ENCODE results near the gene MED22.

MED22 gene

DNA sequence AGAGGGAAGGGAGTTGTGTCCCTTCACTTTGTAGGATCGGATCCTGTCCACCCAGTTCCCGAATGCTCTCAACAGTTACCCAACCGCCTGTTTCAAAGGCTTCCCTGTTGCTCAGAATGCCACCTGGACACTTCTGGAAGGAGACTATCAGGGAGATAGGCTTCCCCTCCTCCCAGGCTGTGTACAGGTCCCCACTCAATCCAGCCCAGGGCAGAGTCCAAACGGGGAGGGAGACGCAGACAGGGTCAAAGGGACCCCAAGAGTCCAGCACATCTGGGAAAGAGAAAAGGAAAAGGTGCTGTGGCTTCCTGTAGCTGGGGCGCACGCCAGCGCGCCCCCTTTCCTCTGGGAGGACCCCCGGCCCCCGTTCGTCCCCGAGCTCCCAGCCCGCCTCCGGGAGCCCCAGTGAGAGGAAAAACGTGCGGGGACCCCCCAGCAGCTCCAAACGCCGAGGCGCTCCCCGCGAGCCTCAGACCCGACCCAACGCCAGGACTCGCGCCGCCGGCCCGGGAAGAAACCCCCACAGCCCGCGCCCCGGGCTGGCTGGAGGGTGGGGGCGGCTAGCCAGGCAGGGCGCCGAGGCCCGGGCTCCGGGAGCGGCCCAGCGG lies 27.3 kb upstream of the MED22 start:
- Histone ChIP-seq H3K4me1 (ENCODE audit: control insufficient read depth, insufficient read depth, low read length) (peaks cover 5% of the 10 kb centered on the region), H3K36me3 (ENCODE audit: control insufficient read depth in 2 of 2, insufficient read depth in 1 of 2, low read length in 2 of 2) (peaks cover 7 to 32% of the 10 kb centered on the region in 2 experiments; a peak in 2 of 3 replicates), H3K27ac (ENCODE audit: extremely low read depth, low read depth, low read length) (peak overlapping the region; percentile 93), H3K4me3 (ENCODE audit: low read depth, low read length) (peak overlapping the region; percentile 57), H3K9me3 (ENCODE audit: control insufficient read depth, insufficient read depth, low read depth, low read length) (no peaks in the 10 kb centered on the region)
- ChIA-PET POLR2A (interaction anchor here (0.9 to 3.9 kb wide), 8 partner anchors 10 to 110 kb away, joined by 3 to 18 read pairs (median 4); partner anchors contain the start of genes MED22, RPL7A, SURF1 and SURF2), CTCF (interaction anchor here (0.6 to 2.4 kb wide), 7 partner anchors 12 to 1361 kb away, joined by 3 to 7 read pairs (median 3); no protein-coding TSS in a partner anchor)
- no peak for TF ChIP-seq ZNF146 (tag by site-specific recombination; IDR thresholded peaks at IDR 0.05)
- peak; percentile 88 for TF ChIP-seq SCRT2 (tag by site-specific recombination; IDR thresholded peaks at IDR 0.05)
- no peak for TF ChIP-seq ZNF518A (tag by site-specific recombination; conservative IDR thresholded peaks at IDR 0.05; ENCODE audit: low read depth)
- no peak for TF ChIP-seq ZNF501 (tag by site-specific recombination; IDR thresholded peaks at IDR 0.05)
- TF ChIP-seq ZNF202 (tag by site-specific recombination; IDR thresholded peaks at IDR 0.05; ENCODE audit: borderline replicate concordance) = no peak
- TF ChIP-seq ZNF169 (tag by site-specific recombination; IDR thresholded peaks at IDR 0.05) = no peak
- TF ChIP-seq ZFP41 (tag by site-specific recombination; IDR thresholded peaks at IDR 0.05; ENCODE audit: borderline replicate concordance) = no peak
- TF ChIP-seq, protein P1, sequence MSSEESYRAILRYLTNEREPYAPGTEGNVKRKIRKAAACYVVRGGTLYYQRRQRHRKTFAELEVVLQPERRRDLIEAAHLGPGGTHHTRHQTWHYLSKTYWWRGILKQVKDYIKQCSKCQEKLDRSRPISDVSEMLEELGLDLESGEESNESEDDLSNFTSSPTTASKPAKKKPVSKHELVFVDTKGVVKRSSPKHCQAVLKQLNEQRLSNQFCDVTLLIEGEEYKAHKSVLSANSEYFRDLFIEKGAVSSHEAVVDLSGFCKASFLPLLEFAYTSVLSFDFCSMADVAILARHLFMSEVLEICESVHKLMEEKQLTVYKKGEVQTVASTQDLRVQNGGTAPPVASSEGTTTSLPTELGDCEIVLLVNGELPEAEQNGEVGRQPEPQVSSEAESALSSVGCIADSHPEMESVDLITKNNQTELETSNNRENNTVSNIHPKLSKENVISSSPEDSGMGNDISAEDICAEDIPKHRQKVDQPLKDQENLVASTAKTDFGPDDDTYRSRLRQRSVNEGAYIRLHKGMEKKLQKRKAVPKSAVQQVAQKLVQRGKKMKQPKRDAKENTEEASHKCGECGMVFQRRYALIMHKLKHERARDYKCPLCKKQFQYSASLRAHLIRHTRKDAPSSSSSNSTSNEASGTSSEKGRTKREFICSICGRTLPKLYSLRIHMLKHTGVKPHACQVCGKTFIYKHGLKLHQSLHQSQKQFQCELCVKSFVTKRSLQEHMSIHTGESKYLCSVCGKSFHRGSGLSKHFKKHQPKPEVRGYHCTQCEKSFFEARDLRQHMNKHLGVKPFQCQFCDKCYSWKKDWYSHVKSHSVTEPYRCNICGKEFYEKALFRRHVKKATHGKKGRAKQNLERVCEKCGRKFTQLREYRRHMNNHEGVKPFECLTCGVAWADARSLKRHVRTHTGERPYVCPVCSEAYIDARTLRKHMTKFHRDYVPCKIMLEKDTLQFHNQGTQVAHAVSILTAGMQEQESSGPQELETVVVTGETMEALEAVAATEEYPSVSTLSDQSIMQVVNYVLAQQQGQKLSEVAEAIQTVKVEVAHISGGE (tag by site-specific recombination; conservative IDR thresholded peaks at IDR 0.05; ENCODE audit: low read depth) = peak; percentile 23; the same call in 1 of the 2 replicates
- no peak for TF ChIP-seq GLIS1 (tag by site-specific recombination; IDR thresholded peaks at IDR 0.05)
- TF ChIP-seq KLF17 (tag by site-specific recombination; IDR thresholded peaks at IDR 0.05) = no peak
- TF ChIP-seq, protein P2, sequence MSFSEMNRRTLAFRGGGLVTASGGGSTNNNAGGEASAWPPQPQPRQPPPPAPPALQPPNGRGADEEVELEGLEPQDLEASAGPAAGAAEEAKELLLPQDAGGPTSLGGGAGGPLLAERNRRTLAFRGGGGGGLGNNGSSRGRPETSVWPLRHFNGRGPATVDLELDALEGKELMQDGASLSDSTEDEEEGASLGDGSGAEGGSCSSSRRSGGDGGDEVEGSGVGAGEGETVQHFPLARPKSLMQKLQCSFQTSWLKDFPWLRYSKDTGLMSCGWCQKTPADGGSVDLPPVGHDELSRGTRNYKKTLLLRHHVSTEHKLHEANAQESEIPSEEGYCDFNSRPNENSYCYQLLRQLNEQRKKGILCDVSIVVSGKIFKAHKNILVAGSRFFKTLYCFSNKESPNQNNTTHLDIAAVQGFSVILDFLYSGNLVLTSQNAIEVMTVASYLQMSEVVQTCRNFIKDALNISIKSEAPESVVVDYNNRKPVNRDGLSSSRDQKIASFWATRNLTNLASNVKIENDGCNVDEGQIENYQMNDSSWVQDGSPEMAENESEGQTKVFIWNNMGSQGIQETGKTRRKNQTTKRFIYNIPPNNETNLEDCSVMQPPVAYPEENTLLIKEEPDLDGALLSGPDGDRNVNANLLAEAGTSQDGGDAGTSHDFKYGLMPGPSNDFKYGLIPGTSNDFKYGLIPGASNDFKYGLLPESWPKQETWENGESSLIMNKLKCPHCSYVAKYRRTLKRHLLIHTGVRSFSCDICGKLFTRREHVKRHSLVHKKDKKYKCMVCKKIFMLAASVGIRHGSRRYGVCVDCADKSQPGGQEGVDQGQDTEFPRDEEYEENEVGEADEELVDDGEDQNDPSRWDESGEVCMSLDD (tag by site-specific recombination; IDR thresholded peaks at IDR 0.05) = peak; percentile 59; the same call in 1 of the 2 replicates
- TF ChIP-seq PATZ1 (tag by site-specific recombination; IDR thresholded peaks at IDR 0.05) = peak; percentile 69
- TF ChIP-seq ZNF621 (tag by site-specific recombination; IDR thresholded peaks at IDR 0.05) = no peak
- TF ChIP-seq, protein P3, sequence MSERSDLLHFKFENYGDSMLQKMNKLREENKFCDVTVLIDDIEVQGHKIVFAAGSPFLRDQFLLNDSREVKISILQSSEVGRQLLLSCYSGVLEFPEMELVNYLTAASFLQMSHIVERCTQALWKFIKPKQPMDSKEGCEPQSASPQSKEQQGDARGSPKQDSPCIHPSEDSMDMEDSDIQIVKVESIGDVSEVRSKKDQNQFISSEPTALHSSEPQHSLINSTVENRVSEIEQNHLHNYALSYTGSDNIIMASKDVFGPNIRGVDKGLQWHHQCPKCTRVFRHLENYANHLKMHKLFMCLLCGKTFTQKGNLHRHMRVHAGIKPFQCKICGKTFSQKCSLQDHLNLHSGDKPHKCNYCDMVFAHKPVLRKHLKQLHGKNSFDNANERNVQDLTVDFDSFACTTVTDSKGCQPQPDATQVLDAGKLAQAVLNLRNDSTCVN (tag by site-specific recombination; optimal IDR thresholded peaks at IDR 0.05) = peak; percentile 41
- no peak for TF ChIP-seq ZNF792 (tag by site-specific recombination; IDR thresholded peaks at IDR 0.05)
- no peak for TF ChIP-seq ZNF670 (tag by site-specific recombination; IDR thresholded peaks at IDR 0.05; ENCODE audit: low read depth)
- TF ChIP-seq ZNF596 (tag by site-specific recombination; IDR thresholded peaks at IDR 0.05) = no peak
- TF ChIP-seq, protein P4, sequence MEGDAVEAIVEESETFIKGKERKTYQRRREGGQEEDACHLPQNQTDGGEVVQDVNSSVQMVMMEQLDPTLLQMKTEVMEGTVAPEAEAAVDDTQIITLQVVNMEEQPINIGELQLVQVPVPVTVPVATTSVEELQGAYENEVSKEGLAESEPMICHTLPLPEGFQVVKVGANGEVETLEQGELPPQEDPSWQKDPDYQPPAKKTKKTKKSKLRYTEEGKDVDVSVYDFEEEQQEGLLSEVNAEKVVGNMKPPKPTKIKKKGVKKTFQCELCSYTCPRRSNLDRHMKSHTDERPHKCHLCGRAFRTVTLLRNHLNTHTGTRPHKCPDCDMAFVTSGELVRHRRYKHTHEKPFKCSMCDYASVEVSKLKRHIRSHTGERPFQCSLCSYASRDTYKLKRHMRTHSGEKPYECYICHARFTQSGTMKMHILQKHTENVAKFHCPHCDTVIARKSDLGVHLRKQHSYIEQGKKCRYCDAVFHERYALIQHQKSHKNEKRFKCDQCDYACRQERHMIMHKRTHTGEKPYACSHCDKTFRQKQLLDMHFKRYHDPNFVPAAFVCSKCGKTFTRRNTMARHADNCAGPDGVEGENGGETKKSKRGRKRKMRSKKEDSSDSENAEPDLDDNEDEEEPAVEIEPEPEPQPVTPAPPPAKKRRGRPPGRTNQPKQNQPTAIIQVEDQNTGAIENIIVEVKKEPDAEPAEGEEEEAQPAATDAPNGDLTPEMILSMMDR (tag by site-specific recombination; IDR thresholded peaks at IDR 0.05) = peak; percentile 68; the same call in 1 of the 2 replicates

All from HEK293 (cell line).